GM19455 (cell line): ENCODE measurements around the gene E2F6.

Experiments used
- ATAC-seq: cut with Tn5 transposase; IDR thresholded peaks from one replicate; pipeline ENCODE4 v1.9.1; 2021; ENCODE audit not compliant: unreplicated experiment

The E2F6 gene

GRCh38 chr2:11396021-11396420 is 69.9 kb downstream of the E2F6 start:
- no peak for ATAC-seq

- ATAC-seq: no peak
Measured at GRCh38 chr2:11395389-11395788, 70.6 kb downstream of the E2F6 start.
